Panc1 (cell line): ENCODE data around the gene LIN9.

Experiments
- POLR2AphosphoS5 ChIP-seq: IDR thresholded peaks from 2 replicates; pipeline ENCODE4 v1.6.1; 2012; ENCODE audit warnings: mild to moderate bottlenecking, low read depth, low read length, moderate library complexity
- SIN3A ChIP-seq: IDR thresholded peaks from 2 replicates; pipeline ENCODE4 v1.6.1; 2012; ENCODE audit warnings: low read depth, mild to moderate bottlenecking, low read length, moderate library complexity, borderline replicate concordance; ENCODE audit not compliant: insufficient read depth
- TCF7L2 ChIP-seq: IDR thresholded peaks from 2 replicates; pipeline ENCODE4 v1.6.1; 2011; ENCODE audit warnings: mild to moderate bottlenecking, low read depth, low read length, inconsistent platforms
- TF ChIP-seq, protein P1 (sequence below): fragments of 450-650 bp; IDR thresholded peaks from 2 replicates; pipeline ENCODE4 v1.5.1; 2017; ENCODE audit warnings: mild to moderate bottlenecking

DNA sequence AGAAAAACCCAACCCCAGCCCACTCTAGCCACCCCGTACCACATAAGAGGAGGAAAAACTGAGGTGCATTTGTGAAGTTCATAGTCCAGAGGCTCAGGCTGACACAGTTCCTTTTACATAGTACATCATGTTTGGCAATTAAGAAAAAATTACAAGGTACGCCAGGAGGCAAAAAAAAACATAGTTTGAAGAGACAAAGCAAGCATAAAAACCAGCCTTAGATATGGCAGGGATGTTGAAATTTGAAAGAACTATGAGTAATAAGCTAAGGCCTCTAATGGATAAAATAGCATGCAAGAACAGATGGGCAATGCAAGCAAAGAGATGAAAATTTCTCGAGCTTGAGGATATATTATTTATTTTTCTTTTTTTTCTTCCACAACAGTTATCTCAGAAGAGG lies 53.6 kb downstream of the LIN9 start:
- TF ChIP-seq POLR2AphosphoS5 (no peak), SIN3A (no peak), TCF7L2 (no peak)
- TF ChIP-seq, protein P1, sequence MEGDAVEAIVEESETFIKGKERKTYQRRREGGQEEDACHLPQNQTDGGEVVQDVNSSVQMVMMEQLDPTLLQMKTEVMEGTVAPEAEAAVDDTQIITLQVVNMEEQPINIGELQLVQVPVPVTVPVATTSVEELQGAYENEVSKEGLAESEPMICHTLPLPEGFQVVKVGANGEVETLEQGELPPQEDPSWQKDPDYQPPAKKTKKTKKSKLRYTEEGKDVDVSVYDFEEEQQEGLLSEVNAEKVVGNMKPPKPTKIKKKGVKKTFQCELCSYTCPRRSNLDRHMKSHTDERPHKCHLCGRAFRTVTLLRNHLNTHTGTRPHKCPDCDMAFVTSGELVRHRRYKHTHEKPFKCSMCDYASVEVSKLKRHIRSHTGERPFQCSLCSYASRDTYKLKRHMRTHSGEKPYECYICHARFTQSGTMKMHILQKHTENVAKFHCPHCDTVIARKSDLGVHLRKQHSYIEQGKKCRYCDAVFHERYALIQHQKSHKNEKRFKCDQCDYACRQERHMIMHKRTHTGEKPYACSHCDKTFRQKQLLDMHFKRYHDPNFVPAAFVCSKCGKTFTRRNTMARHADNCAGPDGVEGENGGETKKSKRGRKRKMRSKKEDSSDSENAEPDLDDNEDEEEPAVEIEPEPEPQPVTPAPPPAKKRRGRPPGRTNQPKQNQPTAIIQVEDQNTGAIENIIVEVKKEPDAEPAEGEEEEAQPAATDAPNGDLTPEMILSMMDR = no peak
